Endothelial cell of hepatic sinusoid (primary cell): Measurements from ENCODE around the gene BTNL2.

Experiments
- in situ Hi-C: cut with HindIII; loops from 2 replicates; pipeline ENCODE4 v1.10.0; 2017; ENCODE audit warnings: low sequenced_read_pairs

Gene BTNL2

GRCh38 chr6:32416036-32416435, 9.1 kb upstream of the BTNL2 start:
- in situ Hi-C loops: no loop called here

GRCh38 chr6:32415521-32416019, 8.6 kb upstream of the BTNL2 start:
- in situ Hi-C loops: no loop called here

GRCh38 chr6:32413427-32414047, 6.6 kb upstream of the BTNL2 start:
- in situ Hi-C loops: no loop called here

- in situ Hi-C loops: no loop called here
These were observed 4.8 kb upstream of the BTNL2 start for GRCh38 chr6:32411566-32412327.

GRCh38 chr6:32410906-32411305, 3.9 kb upstream of the BTNL2 start:
- in situ Hi-C loops: no loop called here

- in situ Hi-C loops: no loop called here
These were observed 784 bp downstream of the BTNL2 start for GRCh38 chr6:32406197-32406596.

- in situ Hi-C loops: no loop called here
These were observed 1.3 kb downstream of the BTNL2 start for GRCh38 chr6:32405656-32406055.

GRCh38 chr6:32402812-32403211, 4.2 kb downstream of the BTNL2 start:
- in situ Hi-C loops: no loop called here

- in situ Hi-C loops: no loop called here
These were observed 5.6 kb downstream of the BTNL2 start for GRCh38 chr6:32401284-32401963.

GRCh38 chr6:32397252-32397920, 9.6 kb downstream of the BTNL2 start:
- in situ Hi-C loops: loop anchor here (10.0 kb wide), 1 partner anchor 73 kb away; no protein-coding TSS in a partner anchor

- in situ Hi-C loops: loop anchor here (10.0 kb wide), 1 partner anchor 71 kb away; no protein-coding TSS in a partner anchor
These were observed 11.0 kb downstream of the BTNL2 start for GRCh38 chr6:32396028-32396427.

GRCh38 chr6:32393665-32394420, 13.1 kb downstream of the BTNL2 start:
- in situ Hi-C loops: loop anchor here (10.0 kb wide), 1 partner anchor 69 kb away; no protein-coding TSS in a partner anchor

- in situ Hi-C loops: loop anchor here (10.0 kb wide), 1 partner anchor 67 kb away; no protein-coding TSS in a partner anchor
These were observed 15.5 kb downstream of the BTNL2 start for GRCh38 chr6:32391505-32391904.

- in situ Hi-C loops: no loop called here
These were observed 19.2 kb downstream of the BTNL2 start for GRCh38 chr6:32387589-32388340.

GRCh38 chr6:32386040-32386439, 20.9 kb downstream of the BTNL2 start:
- in situ Hi-C loops: no loop called here

GRCh38 chr6:32382757-32383420, 24.1 kb downstream of the BTNL2 start:
- in situ Hi-C loops: no loop called here

GRCh38 chr6:32379545-32379944, 27.4 kb downstream of the BTNL2 start:
- in situ Hi-C loops: no loop called here

- in situ Hi-C loops: no loop called here
These were observed 31.0 kb downstream of the BTNL2 start for GRCh38 chr6:32375739-32376529.
